ENCODE results near the gene NSG2. TPM values are rescaled to one million over a fixed set of nuclear protein-coding genes. Genes with fewer than 3 reads are reported as not detected.

Gene NSG2
- not detected in 2 replicates for total RNA-seq (2014; rRNA removed; shearing (Covaris generic))
- not detected in 2 replicates for polyA plus RNA-seq (2015; cell fraction: cytosol; rRNA removed)
- polyA plus RNA-seq (2015; cell fraction: nucleus; rRNA removed): not detected in 2 replicates

GRCh38 chr5:174045470-174046025, at the start of gene NSG2:
TSS of gene NSG2 (plus strand) at chr5:174045706. CDS start at chr5:174046756, 1,050 bp downstream.
- DNase-seq (ENCODE audit: low read depth): peak; percentile 86

DNA sequence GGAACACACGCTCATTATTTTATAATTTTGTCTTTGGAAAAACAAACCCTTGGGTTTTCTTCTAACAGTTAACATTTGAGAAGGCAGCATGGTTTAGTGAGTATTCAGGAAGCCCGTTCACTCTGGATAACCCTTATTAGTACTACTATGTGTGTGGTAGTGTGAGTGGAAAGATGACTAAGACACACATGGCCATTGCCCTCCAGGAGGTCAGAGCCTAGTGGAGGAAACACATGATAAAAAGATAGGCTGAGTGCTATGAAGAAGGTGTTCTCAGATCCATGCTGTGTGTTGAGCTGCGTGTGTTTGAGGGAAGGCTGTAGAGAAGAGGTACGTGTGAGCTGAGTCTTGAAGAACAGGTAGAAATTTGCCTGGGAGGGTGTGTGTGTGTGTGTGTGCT, 48.2 kb upstream of the NSG2 start:
- peak; percentile 24 for DNase-seq (ENCODE audit: low read depth)

DNA sequence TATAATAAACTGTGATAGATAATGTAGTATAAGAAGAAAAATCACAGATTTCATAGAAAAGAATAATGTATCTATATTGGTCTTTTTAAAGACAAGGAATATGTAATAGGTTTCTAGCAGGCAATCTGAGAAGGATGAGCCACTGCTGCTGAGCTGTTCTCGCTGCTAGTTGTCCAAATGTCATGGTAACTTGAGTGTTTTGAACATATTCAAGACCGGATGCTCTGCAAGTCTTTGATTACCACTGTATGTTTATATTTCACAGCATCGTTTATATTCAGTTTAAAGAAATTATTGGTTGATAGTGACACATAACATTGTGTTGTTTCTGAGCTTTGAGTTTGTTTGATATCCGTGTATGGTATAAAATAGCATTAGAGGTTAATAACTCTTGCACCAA, 47.0 kb upstream of the NSG2 start:
- DNase-seq (ENCODE audit: low read depth): no peak

DNA sequence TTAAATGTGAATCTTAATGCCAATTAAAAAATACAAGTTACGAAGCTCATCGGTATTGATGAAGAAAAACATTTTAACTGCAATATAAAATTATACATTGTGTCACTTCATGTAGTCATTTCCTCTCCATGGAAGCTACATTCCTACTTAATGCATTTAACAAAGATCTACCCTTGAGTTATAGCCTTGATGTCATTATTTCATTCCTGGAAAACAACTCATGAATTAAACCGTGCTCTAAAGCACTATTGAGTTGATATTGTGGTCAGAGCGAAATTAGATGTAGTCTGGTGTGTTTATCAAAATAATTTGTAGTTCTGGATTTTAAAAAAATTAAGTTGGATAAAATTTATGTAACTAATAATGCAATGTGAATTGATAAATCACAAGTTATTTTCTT, 45.4 kb upstream of the NSG2 start:
- no peak for DNase-seq (ENCODE audit: low read depth)

DNA sequence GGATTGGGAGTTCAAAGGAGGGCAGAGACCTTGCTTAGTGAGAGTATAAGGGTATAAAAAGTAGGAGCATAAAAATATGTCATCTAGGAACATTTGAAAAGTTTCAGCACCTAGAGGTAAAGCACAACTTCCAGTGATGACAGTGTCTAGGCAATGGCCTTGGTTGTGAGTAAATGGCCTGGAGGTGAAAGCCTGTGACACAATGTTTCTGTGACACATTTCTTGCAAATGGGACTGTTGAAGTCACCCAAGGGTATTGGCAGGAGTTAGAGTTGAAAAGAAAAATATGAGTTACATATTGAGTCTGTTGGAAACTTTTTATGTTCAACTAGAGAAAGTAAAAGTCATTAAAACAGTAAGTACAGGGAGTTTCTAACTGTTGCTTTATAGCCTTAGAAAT, 41.7 kb upstream of the NSG2 start:
- no peak for DNase-seq (ENCODE audit: low read depth)

DNA sequence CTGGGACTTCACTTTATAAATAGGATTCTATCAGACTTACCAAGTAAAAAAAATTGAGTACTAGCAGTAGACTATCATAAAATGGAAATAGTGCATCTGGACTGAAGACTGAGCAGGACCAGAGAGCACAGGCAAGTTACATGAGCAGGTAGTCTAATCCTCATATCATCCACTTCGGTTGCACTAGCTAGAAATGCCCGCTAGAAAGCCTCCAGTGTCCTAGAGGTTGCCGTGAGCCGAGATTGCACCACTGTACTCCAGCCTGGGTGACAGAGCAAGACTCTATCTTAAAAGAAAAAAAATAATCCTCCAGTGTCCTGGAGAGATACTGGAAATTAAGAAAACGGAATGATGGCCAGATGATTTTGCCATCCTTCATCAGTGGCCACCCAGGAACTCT, 36.6 kb upstream of the NSG2 start:
- no peak for DNase-seq (ENCODE audit: low read depth)

DNA sequence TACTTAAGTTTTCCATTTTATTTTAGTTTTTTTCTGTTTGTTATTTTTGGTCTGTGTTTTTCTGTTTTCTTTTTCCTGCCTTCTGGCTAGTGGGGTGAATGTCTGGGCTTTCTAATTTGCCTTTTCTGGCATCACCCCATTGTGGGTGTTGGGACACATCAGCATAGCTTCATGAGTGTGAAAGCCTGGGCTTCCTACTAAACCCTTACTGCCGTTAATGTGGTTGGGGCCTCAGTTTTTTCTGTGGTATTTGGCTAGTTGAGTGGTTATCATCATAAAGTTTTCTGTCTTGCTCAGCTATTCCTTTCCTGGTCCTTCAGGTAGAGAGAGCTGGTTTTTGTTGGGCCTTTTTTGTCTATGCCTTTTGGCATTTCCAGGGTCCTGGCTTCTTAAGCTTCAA, 35.1 kb upstream of the NSG2 start:
- DNase-seq (ENCODE audit: low read depth): no peak

GRCh38 chr5:174011441-174011840, 34.1 kb upstream of the NSG2 start:
- no peak for DNase-seq (ENCODE audit: low read depth)

- DNase-seq (ENCODE audit: low read depth): peak; percentile 70
Observed at GRCh38 chr5:174020069-174020927, 25.2 kb upstream of the NSG2 start.

DNA sequence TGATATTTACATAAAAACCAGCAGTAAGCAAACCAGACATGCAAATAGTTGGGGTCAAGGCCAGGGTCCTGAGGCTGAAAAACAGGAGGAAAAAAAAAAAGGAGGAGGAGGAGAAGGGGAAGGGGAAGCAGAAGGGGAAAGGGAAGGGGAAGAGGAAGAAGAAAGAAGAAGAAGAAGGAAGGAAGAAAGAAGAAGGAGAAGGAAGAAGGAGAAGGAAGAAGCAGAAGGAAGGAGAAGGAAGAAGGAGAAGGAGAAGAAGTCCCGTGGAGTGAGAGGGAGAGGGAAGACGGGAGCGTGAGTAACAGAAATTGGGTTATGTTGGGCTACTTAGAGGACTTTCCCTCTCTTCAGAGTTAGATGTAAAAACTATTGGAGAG, 24.6 kb upstream of the NSG2 start:
- DNase-seq (ENCODE audit: low read depth): no peak

- no peak for DNase-seq (ENCODE audit: low read depth)
Observed at GRCh38 chr5:174022384-174023095, 23.0 kb upstream of the NSG2 start.

DNA sequence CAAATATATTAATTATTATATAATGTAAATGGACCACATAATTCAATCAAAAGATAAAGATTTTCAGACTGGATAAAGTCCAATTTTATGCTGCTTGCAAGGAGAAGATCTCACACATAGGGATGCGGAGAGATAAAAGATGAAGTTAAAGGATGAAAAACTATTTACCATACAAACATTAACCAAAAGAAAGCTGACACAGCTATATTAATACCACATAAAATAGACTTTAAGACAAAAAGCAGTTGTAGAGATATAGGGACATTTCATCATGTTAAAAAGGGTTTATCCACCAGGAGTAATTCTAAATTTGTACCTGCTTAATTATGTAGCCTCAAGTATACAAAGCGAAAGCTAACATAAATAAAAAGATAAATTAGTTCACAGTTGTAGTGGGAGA, 15.2 kb upstream of the NSG2 start:
- DNase-seq (ENCODE audit: low read depth): no peak

GRCh38 chr5:174044466-174045254, 846 bp upstream of the NSG2 start:
- no peak for DNase-seq (ENCODE audit: low read depth)

DNA sequence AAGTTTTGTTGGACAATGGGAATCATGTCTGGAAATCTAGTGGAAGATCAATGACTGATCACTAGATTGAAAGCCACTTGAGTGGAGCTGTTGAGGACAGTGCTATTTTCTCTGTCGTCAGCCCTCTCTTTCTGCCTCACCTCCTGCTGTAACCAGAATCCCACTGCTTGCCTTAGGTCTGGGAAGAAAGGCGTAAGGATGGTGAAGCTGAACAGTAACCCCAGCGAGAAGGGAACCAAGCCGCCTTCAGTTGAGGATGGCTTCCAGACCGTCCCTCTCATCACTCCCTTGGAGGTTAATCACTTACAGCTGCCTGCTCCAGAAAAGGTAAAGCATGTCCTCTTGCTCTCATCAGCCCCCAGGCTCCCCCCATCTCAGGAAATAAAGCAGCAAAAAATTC, 1.1 kb downstream of the NSG2 start:
- no peak for DNase-seq (ENCODE audit: low read depth)

DNA sequence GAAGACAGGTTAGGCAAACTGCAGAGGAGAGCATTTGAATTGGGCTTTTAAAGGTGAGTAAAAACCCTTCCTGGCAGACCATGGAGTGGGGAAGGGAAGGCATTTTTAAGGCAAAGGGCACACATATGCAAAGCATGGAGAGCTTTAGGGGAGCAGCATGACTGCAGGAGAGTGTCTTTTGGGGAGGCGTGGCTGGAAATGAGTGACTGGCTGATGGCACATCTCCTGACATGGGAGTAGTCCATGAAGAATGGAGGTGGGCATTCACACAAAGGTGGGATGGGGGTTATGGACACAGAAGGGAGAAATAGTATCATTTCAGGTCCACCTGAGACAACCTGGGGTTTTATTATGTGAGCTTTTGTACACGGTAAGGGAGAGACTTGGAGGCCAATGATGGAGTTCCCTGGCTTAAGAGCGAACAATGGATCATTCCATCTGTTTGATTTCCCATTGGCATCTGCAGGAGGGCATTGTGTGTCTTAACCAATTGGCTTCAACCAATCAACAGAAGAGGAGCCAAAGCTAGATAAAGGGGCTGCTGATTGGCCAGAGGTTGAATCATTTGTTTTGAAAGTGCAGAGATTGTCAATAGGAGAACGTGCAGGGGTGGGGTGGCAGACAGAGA, 2.1 kb downstream of the NSG2 start:
- DNase-seq (ENCODE audit: low read depth): no peak

- DNase-seq (ENCODE audit: low read depth): no peak
Observed at GRCh38 chr5:174052636-174053035, 7.1 kb downstream of the NSG2 start.

GRCh38 chr5:174053905-174054304, 8.4 kb downstream of the NSG2 start:
- no peak for DNase-seq (ENCODE audit: low read depth)

DNA sequence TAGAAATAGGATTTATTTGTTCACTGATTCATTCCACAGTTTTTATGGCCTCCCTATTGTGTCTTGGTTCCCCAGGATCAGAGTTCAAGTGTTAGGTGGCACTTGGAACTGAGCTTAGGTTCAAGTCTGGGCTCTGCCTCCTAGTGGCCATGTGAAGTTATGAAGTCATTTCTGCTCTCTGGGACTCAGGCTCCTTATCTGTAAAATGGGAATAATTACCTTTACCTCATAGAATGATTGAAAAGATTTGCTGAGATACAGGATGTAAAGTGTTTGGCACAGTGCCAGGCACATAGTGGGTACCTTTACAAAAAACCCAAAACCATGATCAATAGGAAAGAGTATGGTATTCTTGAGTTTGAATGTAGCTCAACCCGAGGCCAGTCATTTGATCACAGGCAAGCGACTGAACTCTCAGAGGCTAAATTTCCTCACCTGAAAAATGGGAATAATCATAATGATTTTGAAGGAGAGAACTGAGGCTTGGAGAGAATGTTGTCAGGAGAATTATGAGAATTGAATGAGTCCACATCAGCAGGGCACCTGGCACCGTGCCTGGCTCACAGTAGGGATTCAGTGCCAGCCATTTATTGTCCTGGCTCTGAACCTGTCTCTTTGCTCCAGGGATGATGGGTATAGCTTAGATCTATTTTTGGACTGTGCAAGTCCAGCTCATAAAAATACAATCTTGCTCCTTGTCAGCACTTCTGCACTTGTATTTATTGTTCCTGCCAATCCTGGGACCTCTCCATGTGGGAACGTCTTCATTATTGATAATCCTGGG, 10.8 kb downstream of the NSG2 start:
- no peak for DNase-seq (ENCODE audit: low read depth)

- no peak for DNase-seq (ENCODE audit: low read depth)
Observed at GRCh38 chr5:174057206-174057605, 11.7 kb downstream of the NSG2 start.

DNA sequence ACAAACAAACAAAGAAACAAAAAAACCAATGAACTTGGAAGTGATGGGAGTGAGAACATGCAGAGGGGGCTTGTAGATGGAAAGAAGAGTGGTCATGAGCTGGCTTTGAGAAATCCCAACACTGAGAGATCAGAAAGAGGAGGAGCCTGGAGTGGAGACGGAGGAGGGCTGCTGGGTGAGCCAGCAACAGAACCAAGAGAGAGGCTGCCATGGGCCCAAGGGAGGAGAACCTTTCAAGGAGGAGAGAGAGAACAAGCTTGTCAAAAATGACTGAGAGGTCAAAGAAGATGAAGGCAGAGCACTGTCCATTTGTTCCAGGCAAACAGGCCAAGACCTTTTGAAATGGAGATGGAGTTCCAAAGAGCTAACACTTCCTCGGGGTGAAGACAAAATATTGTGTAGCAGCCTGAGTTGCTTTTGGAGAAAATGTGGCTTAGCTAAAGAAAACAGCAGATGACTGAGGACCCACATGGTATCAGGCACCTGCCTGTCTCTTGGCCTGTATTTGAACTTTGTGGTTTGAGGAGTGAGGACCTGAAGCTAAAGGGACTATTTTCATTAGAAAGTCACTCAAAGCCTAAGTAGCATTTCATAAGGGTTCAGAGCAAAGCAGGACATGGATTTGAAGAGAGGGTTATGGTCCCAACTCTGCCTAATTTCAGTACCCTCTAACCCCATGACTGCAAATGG, 13.1 kb downstream of the NSG2 start:
- DNase-seq (ENCODE audit: low read depth): no peak
